GM06990 (cell line): ENCODE data around the gene ZBTB7B.
A peak's percentile ranks its signal among the peaks of the same experiment; 100 is the strongest.

Source experiments
- DNase-seq: peaks from one replicate; pipeline ENCODE4 v3.0.0-alpha.2; 2011; ENCODE audit not compliant: insufficient read length; ENCODE audit errors: extremely low read depth
- H3K27me3 ChIP-seq: replicated peaks from 2 replicates; pipeline ENCODE4 v1.6.0; 2011; ENCODE audit warnings: low read length; ENCODE audit not compliant: control insufficient read depth, insufficient read depth
- H3K36me3 ChIP-seq: 2 replicates; pipeline ENCODE4 v1.5.1; 2011; ENCODE audit warnings: low read length; ENCODE audit not compliant: control insufficient read depth, insufficient read depth
- H3K4me3 ChIP-seq: replicated peaks from 2 replicates; pipeline ENCODE4 v1.5.1; 2011; ENCODE audit warnings: low read depth, mild to moderate bottlenecking, control low read depth, low read length
- CTCF ChIP-seq: IDR thresholded peaks from 2 replicates; pipeline ENCODE4 v1.5.1; 2011; ENCODE audit warnings: low read length, control low read depth, mild to moderate bottlenecking, inconsistent platforms; ENCODE audit not compliant: insufficient read depth, poor library complexity, severe bottlenecking

The ZBTB7B gene

GRCh38 chr1:155044812-155045657, 42.4 kb downstream of the ZBTB7B start:
- peak; percentile 81 for TF ChIP-seq CTCF
- peak; percentile 49 for DNase-seq
- Histone ChIP-seq H3K27me3 (no peaks in the 10 kb centered on the region), H3K4me3 (no peak overlapping the region), H3K36me3 (no peaks in the 10 kb centered on the region)

- Histone ChIP-seq H3K36me3 (no peaks in the 10 kb centered on the region), H3K4me3 (no peak overlapping the region), H3K27me3 (no peaks in the 10 kb centered on the region)
- DNase-seq, result no peak
- no peak for TF ChIP-seq CTCF
These were observed 46.1 kb downstream of the ZBTB7B start for GRCh38 chr1:155048449-155049334.

- TF ChIP-seq CTCF, result no peak
- Histone ChIP-seq H3K4me3 (peak overlapping the region; percentile 53; the same call in 1 of the 2 replicates), H3K27me3 (no peaks in the 10 kb centered on the region), H3K36me3 (no peaks in the 10 kb centered on the region)
- no peak for DNase-seq
These were observed 47.3 kb downstream of the ZBTB7B start for GRCh38 chr1:155049651-155050559.

GRCh38 chr1:155050560-155051341, 48.1 kb downstream of the ZBTB7B start, which contains the start of gene ADAM15:
ADAM15 (plus strand) TSS chr1:155051316; CDS start chr1:155051387, 71 bp downstream.
- Histone ChIP-seq H3K27me3 (no peaks in the 10 kb centered on the region), H3K4me3 (peak within 1 kb of the TSS; percentile 61), H3K36me3 (no peaks in the 10 kb centered on the region)
- TF ChIP-seq CTCF, result peak; percentile 95
- DNase-seq, result peak; percentile 79
